ENCODE results near the gene WNT7A.

GRCh38 chr3:13768453-13768852 lies 111.4 kb downstream of the WNT7A start:
- TF ChIP-seq CTCF (IDR thresholded peaks at IDR 0.05) = no peak
- TF ChIP-seq EZH2 (IDR thresholded peaks at IDR 0.05) = no peak
- TF ChIP-seq EZH2phosphoT487 (IDR thresholded peaks at IDR 0.05) = no peak

Data from neural progenitor cell (in vitro differentiated cells).